ENCODE results near the gene EIF2B4. TPM values are rescaled to one million over a fixed set of nuclear protein-coding genes. Genes with fewer than 3 reads are reported as not detected.

EIF2B4 gene
- 10 to 100 TPM; 34.2 to 51.1 TPM for total RNA-seq

- Mint-ChIP-seq H3K36me3 (peaks cover 36 to 40% of the 10 kb centered on the region in 2 donors), H3K27ac (peak within 1 kb of the TSS; percentile 95 to 98), H3K9me3 (no peaks in the 10 kb centered on the region)
- peak; percentile 94 for ATAC-seq
- peak; percentile 99 for DNase-seq (ENCODE audit: low spot score in 2 of 2)
These were observed at the start of gene EIF2B4, which contains the start of gene SNX17 for GRCh38 chr2:27370026-27370815. Gene EIF2B4 (minus strand): TSS chr2:27370338. CDS start chr2:27370314, 24 bp downstream. Gene SNX17 (plus strand): TSS chr2:27370616. CDS start chr2:27370744, 128 bp downstream.

- DNase-seq (ENCODE audit: low spot score in 2 of 2) (no peak), ATAC-seq (no peak)
- H3K27ac Mint-ChIP-seq: peak overlapping the region in 1 of 2 donors; percentile 72
- H3K9me3 Mint-ChIP-seq: peaks cover 0 to 4% of the 10 kb centered on the region in 2 donors
- H3K36me3 Mint-ChIP-seq: no peaks in the 10 kb centered on the region
These were observed 46.0 kb upstream of the EIF2B4 start for GRCh38 chr2:27416151-27416550.

- H3K36me3 Mint-ChIP-seq: peaks cover 9 to 12% of the 10 kb centered on the region in 2 donors
- H3K27ac Mint-ChIP-seq: no peak overlapping the region
- H3K9me3 Mint-ChIP-seq: peaks cover 0 to 8% of the 10 kb centered on the region in 2 donors
- DNase-seq (ENCODE audit: low spot score in 2 of 2): no peak
- no peak for ATAC-seq
These were observed 42.4 kb upstream of the EIF2B4 start for GRCh38 chr2:27412419-27413152.

- ATAC-seq (peak; percentile 98 to 99), DNase-seq (ENCODE audit: low spot score in 2 of 2) (peak; percentile 97)
- peaks cover 17 to 23% of the 10 kb centered on the region in 2 donors for H3K36me3 Mint-ChIP-seq
- peaks cover 0 to 8% of the 10 kb centered on the region in 2 donors for H3K9me3 Mint-ChIP-seq
- H3K27ac Mint-ChIP-seq: peak within 1 kb of the TSS; percentile 86 to 97
These were observed 39.4 kb upstream of the EIF2B4 start, which contains the start of gene PPM1G for GRCh38 chr2:27409321-27410073. Gene PPM1G (minus strand): TSS chr2:27409591. CDS start chr2:27409422, 169 bp downstream.

GRCh38 chr2:27408601-27409320 is 38.6 kb upstream of the EIF2B4 start:
- ATAC-seq (peak; percentile 21 to 48), DNase-seq (ENCODE audit: low spot score in 2 of 2) (peak in 1 of 2 donors; percentile 61)
- Mint-ChIP-seq H3K27ac (peak overlapping the region; percentile 83 to 86), H3K36me3 (peaks cover 17 to 23% of the 10 kb centered on the region in 2 donors), H3K9me3 (peaks cover 0 to 8% of the 10 kb centered on the region in 2 donors)

- Mint-ChIP-seq H3K36me3 (peaks cover 17 to 23% of the 10 kb centered on the region in 2 donors), H3K9me3 (peaks cover 0 to 8% of the 10 kb centered on the region in 2 donors), H3K27ac (peak overlapping the region; percentile 83 to 86)
- DNase-seq (ENCODE audit: low spot score in 2 of 2): no peak
- no peak for ATAC-seq
These were observed 37.8 kb upstream of the EIF2B4 start for GRCh38 chr2:27407798-27408491.

GRCh38 chr2:27400348-27401135 is 30.4 kb upstream of the EIF2B4 start:
- H3K36me3 Mint-ChIP-seq: peaks cover 5 to 14% of the 10 kb centered on the region in 2 donors
- H3K27ac Mint-ChIP-seq: peak overlapping the region; percentile 7 to 27
- no peak for DNase-seq (ENCODE audit: low spot score in 2 of 2)
- no peak for ATAC-seq
- no peaks in the 10 kb centered on the region for H3K9me3 Mint-ChIP-seq

GRCh38 chr2:27398962-27399361 is 28.8 kb upstream of the EIF2B4 start:
- Mint-ChIP-seq H3K27ac (peak overlapping the region in 1 of 2 donors; percentile 16), H3K36me3 (peaks cover 5 to 14% of the 10 kb centered on the region in 2 donors), H3K9me3 (no peaks in the 10 kb centered on the region)
- ATAC-seq: no peak
- no peak for DNase-seq (ENCODE audit: low spot score in 2 of 2)

GRCh38 chr2:27393225-27393624 is 23.1 kb upstream of the EIF2B4 start:
- Mint-ChIP-seq H3K27ac (no peak overlapping the region), H3K9me3 (no peaks in the 10 kb centered on the region), H3K36me3 (peaks cover 6 to 21% of the 10 kb centered on the region in 2 donors)
- ATAC-seq (no peak), DNase-seq (ENCODE audit: low spot score in 2 of 2) (no peak)

- Mint-ChIP-seq H3K36me3 (peaks cover 7 to 16% of the 10 kb centered on the region in 2 donors), H3K27ac (peak overlapping the region; percentile 70 to 90), H3K9me3 (no peaks in the 10 kb centered on the region)
- ATAC-seq (peak; percentile 34 to 64), DNase-seq (ENCODE audit: low spot score in 2 of 2) (no peak)
These were observed 20.9 kb upstream of the EIF2B4 start for GRCh38 chr2:27390822-27391679.

- no peak for DNase-seq (ENCODE audit: low spot score in 2 of 2)
- H3K9me3 Mint-ChIP-seq: no peaks in the 10 kb centered on the region
- H3K36me3 Mint-ChIP-seq: peaks cover 31 to 37% of the 10 kb centered on the region in 2 donors
- no peak for ATAC-seq
- H3K27ac Mint-ChIP-seq: peak overlapping the region; percentile 88 to 98
These were observed 11.5 kb upstream of the EIF2B4 start for GRCh38 chr2:27381577-27382181.

- DNase-seq (ENCODE audit: low spot score in 2 of 2): peak; percentile 89 to 91
- no peaks in the 10 kb centered on the region for H3K9me3 Mint-ChIP-seq
- peak within 1 kb of the TSS; percentile 88 to 98 for H3K27ac Mint-ChIP-seq
- ATAC-seq: peak; percentile 91 to 95
- H3K36me3 Mint-ChIP-seq: peaks cover 31 to 36% of the 10 kb centered on the region in 2 donors
These were observed 10.7 kb upstream of the EIF2B4 start, which contains the start of gene ZNF513 for GRCh38 chr2:27380626-27381545. Gene ZNF513 (minus strand): TSS chr2:27380734. CDS start chr2:27380526, 208 bp downstream.

Measured in activated naive CD4-positive, alpha-beta T cell treated with anti-CD3 and anti-CD28 coated beads, Interleukin-2, amount 50 U/mL, for 72 hours (primary cell).